Measurements from ENCODE around the gene DZIP3.
"Not testable (repeated sequence)": the region's sequence is repeated elsewhere in the genome, so short reads cannot be mapped to it uniquely, and the experiment has no call there.

The DZIP3 gene

GRCh38 chr3:108692286-108692685 lies 102.8 kb downstream of the DZIP3 start:
- DNase-seq (ENCODE audit: low read depth) = not testable (repeated sequence)

- DNase-seq (ENCODE audit: low read depth) = no peak
These were observed 108.9 kb downstream of the DZIP3 start for GRCh38 chr3:108698461-108698860.

GRCh38 chr3:108705045-108705444 lies 115.5 kb downstream of the DZIP3 start:
- no peak for DNase-seq (ENCODE audit: low read depth)

DNA sequence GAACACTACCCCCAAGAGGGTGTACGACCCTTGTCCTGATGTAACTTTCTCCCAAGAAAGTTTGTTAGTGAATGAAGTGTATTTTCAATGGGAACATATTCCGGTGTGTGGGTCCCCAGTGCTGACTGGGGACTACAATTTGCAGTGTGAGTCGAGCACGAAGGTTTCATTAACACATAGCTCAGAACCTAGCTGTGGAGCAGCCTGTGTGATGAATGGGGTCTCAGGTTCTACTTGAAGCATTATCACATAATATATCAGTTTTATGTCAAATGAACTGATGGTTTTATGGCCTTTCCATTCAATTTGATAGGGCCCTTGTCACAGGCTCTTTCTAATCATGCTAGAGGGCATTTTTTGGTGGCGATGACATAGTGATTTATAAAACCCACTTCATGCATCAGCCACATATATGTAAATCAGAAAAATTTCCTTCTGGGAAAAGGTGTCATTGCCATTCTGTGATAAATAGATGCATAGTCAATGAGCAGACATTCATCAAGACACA lies 123.5 kb downstream of the DZIP3 start:
- DNase-seq (ENCODE audit: low read depth) = no peak

DNA sequence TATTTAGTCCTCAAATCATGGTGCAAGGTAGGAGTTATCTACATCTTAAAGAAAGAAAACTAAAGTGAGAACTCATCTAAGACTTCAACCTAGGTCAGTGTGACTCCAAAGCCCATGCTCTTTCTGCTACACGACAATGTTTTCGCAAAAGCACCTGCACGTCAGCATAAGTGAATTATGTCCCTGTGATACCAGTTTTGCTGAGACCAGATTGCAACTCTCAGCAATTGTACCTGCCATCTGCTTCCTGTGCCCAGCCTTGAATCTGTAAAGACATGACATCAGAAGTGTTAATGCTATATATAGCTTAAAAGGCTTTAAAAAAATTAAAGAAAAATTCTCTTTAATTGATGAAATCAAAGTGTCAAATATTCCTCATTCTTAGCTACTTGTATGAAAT lies 124.3 kb downstream of the DZIP3 start:
- no peak for DNase-seq (ENCODE audit: low read depth)

DNA sequence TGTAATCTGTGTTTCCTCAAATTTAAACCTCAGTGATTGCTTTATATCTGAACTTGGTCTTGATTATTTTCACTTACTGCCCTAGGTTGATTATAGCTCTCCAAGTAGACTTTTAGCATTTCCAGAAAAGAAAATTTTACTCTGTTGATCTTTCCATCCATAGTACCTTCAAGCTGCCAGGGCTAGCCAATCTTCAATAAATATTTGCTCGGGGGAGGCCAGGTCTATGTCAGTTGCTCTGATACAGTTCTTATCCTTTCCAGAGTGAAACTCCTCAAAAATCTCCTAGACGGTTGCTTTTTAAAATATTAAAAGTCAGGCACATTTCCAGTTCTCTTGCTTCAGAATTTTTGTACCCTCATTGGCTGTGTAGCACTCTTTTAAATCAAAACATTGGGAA lies 128.9 kb downstream of the DZIP3 start:
- no peak for DNase-seq (ENCODE audit: low read depth)

GRCh38 chr3:108719178-108719806 lies 129.8 kb downstream of the DZIP3 start:
- no peak for DNase-seq (ENCODE audit: low read depth)

- DNase-seq (ENCODE audit: low read depth) = no peak
These were observed 133.2 kb downstream of the DZIP3 start for GRCh38 chr3:108722724-108723123.

DNA sequence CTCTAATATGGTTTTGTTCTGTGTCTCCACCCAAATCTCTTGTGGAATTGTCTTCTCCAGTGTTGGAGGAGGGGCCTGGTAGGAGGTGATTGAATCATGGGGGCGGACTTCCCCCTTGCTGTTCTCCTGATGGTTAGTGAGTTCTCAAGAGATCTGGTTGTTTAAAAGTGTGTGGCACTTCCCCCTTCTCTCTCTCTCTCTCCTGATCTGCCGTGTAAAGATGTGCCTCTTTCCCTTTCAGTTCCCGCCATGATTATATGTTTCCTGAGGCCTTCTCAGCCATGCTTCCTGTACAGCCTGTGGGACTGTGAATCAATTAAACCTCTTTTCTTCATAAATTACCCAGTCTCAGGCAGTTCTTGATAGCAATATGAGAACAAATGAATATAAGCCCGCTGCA lies 134.6 kb downstream of the DZIP3 start:
- DNase-seq (ENCODE audit: low read depth) = no peak

GRCh38 chr3:108728105-108728504 lies 138.6 kb downstream of the DZIP3 start:
- DNase-seq (ENCODE audit: low read depth) = no peak

GRCh38 chr3:108728934-108729333 lies 139.4 kb downstream of the DZIP3 start:
- DNase-seq (ENCODE audit: low read depth) = no peak

DNA sequence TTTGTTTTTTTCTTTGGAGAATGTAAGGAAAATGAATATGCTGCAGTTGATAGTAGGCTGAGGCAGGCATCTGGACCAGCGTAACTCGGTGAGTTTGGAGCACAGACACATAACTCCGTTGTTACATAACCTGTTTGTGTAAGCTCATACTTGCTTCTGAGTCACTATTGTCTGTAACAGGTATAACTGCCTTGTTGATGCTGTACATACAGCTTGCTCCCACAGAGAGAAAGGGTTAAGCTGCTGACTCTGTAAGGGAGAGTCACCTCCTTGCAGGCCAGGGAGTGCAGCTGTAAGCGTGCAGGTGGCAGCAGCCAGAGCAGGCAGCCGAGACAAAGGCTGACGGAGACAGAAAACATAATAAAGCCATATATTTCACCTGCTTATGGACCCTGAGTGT lies 147.3 kb downstream of the DZIP3 start:
- DNase-seq (ENCODE audit: low read depth) = no peak

- no peak for DNase-seq (ENCODE audit: low read depth)
These were observed 153.4 kb downstream of the DZIP3 start for GRCh38 chr3:108742929-108743328.

Data from activated T-cell treated with anti-CD3 and anti-CD28 coated beads for 24 hours (primary cell).